Astrocyte of the cerebellum (primary cell): Measurements from ENCODE around the gene MFSD1.

ENCODE experiments used
- DNase-seq: peaks from one replicate; pipeline ENCODE4 v3.0.0-alpha.2; 2011; ENCODE audit warnings: low read depth
- H3K4me3 ChIP-seq: 2 replicates; pipeline ENCODE4 v1.5.1; 2011; ENCODE audit warnings: mild to moderate bottlenecking, low read depth, low read length, moderate library complexity
- CTCF ChIP-seq: IDR thresholded peaks from 2 replicates; pipeline ENCODE4 v1.5.1; 2012; ENCODE audit warnings: low read length, low read depth, moderate library complexity, mild to moderate bottlenecking; ENCODE audit errors: missing control alignments
- in situ Hi-C: cut with HindIII; loops from 2 replicates; pipeline ENCODE4 v1.10.0; 2017; ENCODE audit warnings: low sequenced_read_pairs

MFSD1 gene

GRCh38 chr3:158847885-158848284 is 46.0 kb downstream of the MFSD1 start:
- no peak overlapping the region for H3K4me3 ChIP-seq
- TF ChIP-seq CTCF: no peak
- DNase-seq: no peak
- in situ Hi-C loops: no loop called here

- DNase-seq: no peak
- in situ Hi-C loops: no loop called here
- H3K4me3 ChIP-seq: no peak overlapping the region
- no peak for TF ChIP-seq CTCF
Observed at GRCh38 chr3:158849757-158850156, 47.9 kb downstream of the MFSD1 start.

GRCh38 chr3:158859362-158859761 is 57.5 kb downstream of the MFSD1 start:
- DNase-seq: no peak
- in situ Hi-C loops: no loop called here
- no peak for TF ChIP-seq CTCF
- no peak overlapping the region for H3K4me3 ChIP-seq

GRCh38 chr3:158863247-158863646 is 61.4 kb downstream of the MFSD1 start:
- TF ChIP-seq CTCF: no peak
- no peak overlapping the region for H3K4me3 ChIP-seq
- in situ Hi-C loops: no loop called here
- DNase-seq: no peak

- in situ Hi-C loops: no loop called here
- TF ChIP-seq CTCF: no peak
- H3K4me3 ChIP-seq: no peak overlapping the region
- no peak for DNase-seq
Observed at GRCh38 chr3:158864492-158864891, 62.6 kb downstream of the MFSD1 start.

GRCh38 chr3:158875700-158876099 is 73.8 kb downstream of the MFSD1 start:
- DNase-seq: no peak
- TF ChIP-seq CTCF: no peak
- H3K4me3 ChIP-seq: no peak overlapping the region
- in situ Hi-C loops: no loop called here
